Ovary (tissue), 9 donors: Measurements from ENCODE around the gene NOCT. TPM values are rescaled to one million over a fixed set of nuclear protein-coding genes. Genes with fewer than 3 reads are reported as not detected.
"Not testable (repeated sequence)": the region's sequence is repeated elsewhere in the genome, so short reads cannot be mapped to it uniquely, and the experiment has no call there.

Experiments
- DNase-seq, 5 donors: peaks; one replicate each; pipeline ENCODE4 v3.0.0-alpha.2; 2019 to 2020
- H3K27ac ChIP-seq, 2 donors: fragments of 200-600 bp; one replicate each; pipeline versions ENCODE4 v1.5.1 to v1.8.0; 2019 to 2022
- H3K27me3 ChIP-seq: fragments of 200-600 bp; one replicate; pipeline ENCODE4 v1.8.0; 2022
- H3K36me3 ChIP-seq: fragments of 200-600 bp; sonication (generic); one replicate; pipeline ENCODE4 v1.5.1; 2019
- H3K4me1 ChIP-seq: one replicate; pipeline ENCODE4 v1.8.1; 2013; ENCODE audit warnings: mild to moderate bottlenecking, moderate library complexity; ENCODE audit not compliant: insufficient read depth
- H3K4me3 ChIP-seq: fragments of 200-600 bp; sonication (generic); one replicate; pipeline ENCODE4 v1.5.1; 2017
- H3K9me3 ChIP-seq, 2 donors: fragments of 200-600 bp in 1 of 2; sonication (generic) in 1 of 2; one replicate each; pipeline versions ENCODE4 v1.5.1 to v1.8.1; 2013 to 2019; ENCODE audit warnings: mild to moderate bottlenecking in 1 of 2, moderate library complexity in 1 of 2
- CTCF ChIP-seq, 3 donors: fragments of 450-650 bp in 2 of 3; fragments of 200-600 bp in 1 of 3; IDR thresholded peaks; one replicate each; pipeline versions ENCODE4 v1.5.1 to v1.8.0; 2016 to 2022; ENCODE audit warnings: antibody characterized with exemption in 3 of 3, mild to moderate bottlenecking in 1 of 3
- EP300 ChIP-seq: sonication (generic); formaldehyde crosslinking; IDR thresholded peaks from one replicate; pipeline ENCODE4 v1.6.1; 2017; ENCODE audit warnings: antibody characterized with exemption
- POLR2A ChIP-seq: fragments of 450-650 bp; IDR thresholded peaks from one replicate; pipeline ENCODE4 v1.6.1; 2017; ENCODE audit warnings: antibody characterized with exemption, mild to moderate bottlenecking, moderate library complexity
- WGBS, 3 donors: extraction: QIAGEN DNeasy Blood & Tissue Kit in 1 of 3; methylation state at CpG; one replicate each; pipeline versions ENCODE4 v1.1.5 to v1.1.7; 2013 to 2017; 5-methylcytosine and 5-hydroxymethylcytosine counted together
- intact Hi-C, 4 donors: fragments of 100-400 bp; cut with DNase I; formaldehyde crosslinking; loops; one replicate each; pipeline versions ENCODE4 v1.11.0 to v1.15.1; 2022 to 2023
- polyA plus RNA-seq, 2 donors: library from polyadenylated mRNA; stranded (reverse); fragments of 200-250 nt in 1 of 2; fragments of 350-450 nt in 1 of 2; fragmentation: Illumina TruSeq in 1 of 2; extraction: RNeasy Lipid Tissue Mini Kit (QIAGEN cat#74804) in 1 of 2; gene quantifications; one replicate each; pipeline ENCODE4 v1.2.3, GENCODE V29; 2013 to 2014
- total RNA-seq, 7 donors: library from RNA; depleted of rRNA in 2 of 7; stranded (reverse); fragments of >200 nt in 2 of 7; fragmentation: NEBNext Ultra II Directional in 3 of 7; extraction: Animal tissue kit (Norgen Biotek cat#: 25700) in 3 of 7; gene quantifications; one replicate each; pipeline versions ENCODE4 v1.1.0 to v1.2.4, GENCODE V29; 2016 to 2023
- donor health status: DM: no; HTN: no; CAD: no; lungs with moderate emphysema.
- donor health status: DM: no; HTN: no; CAD: no.
- donor health status: Bipolar disorder and iron deficiency.
- donor health status: DM: yes; HTN: yes; CAD: no.
- donor health status: DM: no; HTN: no; CAD: no.
- donor health status: DM: yes; HTN: yes; CAD: no.

Gene NOCT
- total and polyA plus RNA-seq, 9 donors = 0.54 to 5.9 (median 1.8) TPM

- intact Hi-C loops = no loop called here
- Histone ChIP-seq H3K4me3 (no peak overlapping the region), H3K4me1 (peaks cover 2% of the 10 kb centered on the region), H3K9me3 (no peaks in the 10 kb centered on the region), H3K27me3 (no peaks in the 10 kb centered on the region), H3K27ac (no peak overlapping the region), H3K36me3 (no peaks in the 10 kb centered on the region)
- 85 to 93% (median 90%) methylated on average over 10 of the region's 10 CpGs for WGBS, 3 donors
- TF ChIP-seq CTCF (IDR thresholded peaks at IDR 0.05) (no peak), POLR2A (no peak), EP300 (no peak)
- no peak for DNase-seq
Measured at GRCh38 chr4:139018971-139019758, 3.6 kb downstream of the NOCT start.

GRCh38 chr4:139020384-139020783 is 4.8 kb downstream of the NOCT start:
- TF ChIP-seq POLR2A (no peak), CTCF (IDR thresholded peaks at IDR 0.05) (no peak), EP300 (no peak)
- intact Hi-C loops = no loop called here
- 83 to 87% (median 84%) methylated on average over 4 of the region's 4 CpGs for WGBS, 3 donors

GRCh38 chr4:139021071-139021470 is 5.5 kb downstream of the NOCT start:
- intact Hi-C loops, H3K36me3 ChIP-seq, DNase-seq, H3K4me3 ChIP-seq, H3K27me3 ChIP-seq, H3K9me3 ChIP-seq, H3K4me1 ChIP-seq, H3K27ac ChIP-seq: not testable (repeated sequence)
- WGBS, 3 donors = 94 to 96% (median 96%) methylated on average over 12 of the region's 12 CpGs

More at GRCh38 chr4:139020384-139020783, 4.8 kb downstream of the NOCT start:
- Histone ChIP-seq H3K27me3 (no peaks in the 10 kb centered on the region), H3K4me3 (no peak overlapping the region), H3K9me3 (no peaks in the 10 kb centered on the region), H3K27ac (no peak overlapping the region), H3K36me3 (no peaks in the 10 kb centered on the region), H3K4me1 (peaks cover 2% of the 10 kb centered on the region)
- no peak for DNase-seq

- 96% methylated on average over 5 of the region's 5 CpGs for WGBS, 3 donors
- Histone ChIP-seq H3K36me3 (no peaks in the 10 kb centered on the region), H3K27ac (no peak overlapping the region), H3K27me3 (no peaks in the 10 kb centered on the region), H3K4me1 (no peaks in the 10 kb centered on the region), H3K4me3 (no peak overlapping the region), H3K9me3 (no peaks in the 10 kb centered on the region)
- DNase-seq = no peak
- intact Hi-C loops = no loop called here
- TF ChIP-seq EP300 (no peak), CTCF (IDR thresholded peaks at IDR 0.05) (no peak), POLR2A (no peak)
Measured at GRCh38 chr4:139022835-139023234, 7.3 kb downstream of the NOCT start.

GRCh38 chr4:139024686-139025085 is 9.1 kb downstream of the NOCT start:
- Histone ChIP-seq H3K27me3 (no peaks in the 10 kb centered on the region), H3K27ac (no peak overlapping the region), H3K4me3 (no peak overlapping the region), H3K9me3 (no peaks in the 10 kb centered on the region), H3K36me3 (no peaks in the 10 kb centered on the region), H3K4me1 (no peaks in the 10 kb centered on the region)
- intact Hi-C loops = no loop called here
- 95 to 98% (median 96%) methylated on average over 9 of the region's 9 CpGs for WGBS, 3 donors
- no peak for DNase-seq
- TF ChIP-seq CTCF (IDR thresholded peaks at IDR 0.05) = no peak
- no peak for TF ChIP-seq EP300
- TF ChIP-seq POLR2A = no peak
